DMS53 treated with DMSO at 0.1 percent for 48 hours (cell line): Measurements from ENCODE around the gene PCYT2.

Experiments
- DNase-seq: peaks from one replicate; lab custom pipeline; 2025; ENCODE audit not compliant: unreplicated experiment; lab: John Stamatoyannopoulos, UW

PCYT2 gene

DNA sequence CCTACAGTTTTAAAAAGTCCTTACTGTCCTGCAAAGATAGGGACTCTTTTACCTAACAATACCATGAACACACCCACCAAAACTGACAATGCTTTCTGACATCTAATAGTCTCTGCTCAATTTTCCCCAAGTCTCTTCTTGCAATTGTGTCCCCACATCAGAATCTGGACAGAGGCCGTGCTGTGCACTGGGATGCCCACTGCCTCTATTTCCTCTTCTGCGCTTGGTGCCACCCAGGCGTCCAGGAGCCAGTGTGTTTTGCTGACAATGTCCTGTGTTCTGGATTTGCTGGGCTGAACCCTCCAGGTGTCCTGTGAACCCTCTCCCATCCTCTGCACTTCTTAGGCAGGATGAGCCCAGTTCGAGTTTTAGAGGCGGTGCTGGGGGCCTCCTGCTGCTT is 33.6 kb downstream of the PCYT2 start:
- no peak for DNase-seq

DNA sequence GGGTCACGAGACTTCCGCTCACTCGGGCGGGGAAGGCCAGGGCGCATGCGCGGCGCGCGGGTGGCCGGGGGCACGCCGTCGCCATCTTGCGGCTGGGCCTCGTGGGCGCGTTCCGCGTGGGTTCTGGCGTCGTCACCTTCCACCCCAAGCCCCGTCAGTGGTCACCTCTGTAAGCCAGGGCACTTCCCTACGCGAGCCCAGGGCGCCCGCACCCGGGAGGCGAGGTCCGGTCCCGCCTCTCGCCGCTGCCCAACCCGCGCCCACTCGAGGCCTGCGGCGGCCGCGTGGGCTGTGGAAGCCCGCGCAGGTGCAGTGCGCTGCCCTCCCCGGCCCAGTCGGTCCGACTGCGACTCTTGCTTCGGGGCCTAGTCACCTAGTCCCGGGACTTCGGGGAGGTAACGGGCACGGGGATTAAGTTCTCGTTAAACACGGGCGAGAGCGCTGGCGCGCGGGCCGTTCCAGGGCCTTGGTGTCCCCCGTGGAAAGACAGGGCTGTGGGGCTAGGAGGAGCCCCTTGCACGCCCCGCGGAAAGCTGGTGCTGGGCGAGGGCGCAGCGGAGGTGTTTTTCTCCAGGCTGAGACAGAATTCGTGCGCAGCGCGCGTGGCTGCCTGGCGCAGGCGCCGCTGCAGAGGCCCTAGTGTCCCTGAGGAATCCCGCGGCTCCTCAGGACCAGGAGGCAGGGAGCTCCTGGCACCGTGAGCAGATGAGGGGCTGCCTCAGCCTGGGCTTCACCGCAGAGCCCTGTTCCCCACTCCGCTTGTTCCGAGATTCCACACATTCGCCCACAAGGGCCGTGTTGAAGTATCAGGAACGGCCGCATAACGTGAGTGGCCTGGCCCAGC is 39.6 kb downstream of the PCYT2 start:
- peak; percentile 80 for DNase-seq

DNA sequence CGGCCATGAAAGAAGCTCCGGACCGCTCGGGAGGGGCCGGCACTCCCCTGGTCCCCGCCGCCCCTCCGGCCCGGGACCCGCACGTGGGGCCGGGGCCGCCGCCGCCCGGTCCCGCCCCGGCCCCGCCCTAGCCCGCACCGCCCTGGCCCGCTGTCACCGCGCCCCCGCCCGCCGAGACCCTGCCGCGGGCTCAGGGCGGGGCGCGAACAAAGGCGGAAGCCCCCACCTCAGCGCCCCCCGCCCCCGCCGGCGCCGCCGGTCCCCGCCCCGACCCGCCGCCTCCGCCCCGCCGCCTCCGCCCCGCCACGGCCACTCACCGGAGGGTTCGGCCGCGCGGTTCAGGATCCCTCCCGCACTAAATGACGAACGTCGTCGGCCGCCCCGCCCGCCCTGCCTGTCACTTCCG is 40.2 kb downstream of the PCYT2 start, which contains the start of gene ARHGDIA:
TSS of gene ARHGDIA (minus strand) at position 357 of the 406 bp plus-strand sequence. CDS start 1,407 bp downstream, outside the sequence.
- no peak for DNase-seq

DNA sequence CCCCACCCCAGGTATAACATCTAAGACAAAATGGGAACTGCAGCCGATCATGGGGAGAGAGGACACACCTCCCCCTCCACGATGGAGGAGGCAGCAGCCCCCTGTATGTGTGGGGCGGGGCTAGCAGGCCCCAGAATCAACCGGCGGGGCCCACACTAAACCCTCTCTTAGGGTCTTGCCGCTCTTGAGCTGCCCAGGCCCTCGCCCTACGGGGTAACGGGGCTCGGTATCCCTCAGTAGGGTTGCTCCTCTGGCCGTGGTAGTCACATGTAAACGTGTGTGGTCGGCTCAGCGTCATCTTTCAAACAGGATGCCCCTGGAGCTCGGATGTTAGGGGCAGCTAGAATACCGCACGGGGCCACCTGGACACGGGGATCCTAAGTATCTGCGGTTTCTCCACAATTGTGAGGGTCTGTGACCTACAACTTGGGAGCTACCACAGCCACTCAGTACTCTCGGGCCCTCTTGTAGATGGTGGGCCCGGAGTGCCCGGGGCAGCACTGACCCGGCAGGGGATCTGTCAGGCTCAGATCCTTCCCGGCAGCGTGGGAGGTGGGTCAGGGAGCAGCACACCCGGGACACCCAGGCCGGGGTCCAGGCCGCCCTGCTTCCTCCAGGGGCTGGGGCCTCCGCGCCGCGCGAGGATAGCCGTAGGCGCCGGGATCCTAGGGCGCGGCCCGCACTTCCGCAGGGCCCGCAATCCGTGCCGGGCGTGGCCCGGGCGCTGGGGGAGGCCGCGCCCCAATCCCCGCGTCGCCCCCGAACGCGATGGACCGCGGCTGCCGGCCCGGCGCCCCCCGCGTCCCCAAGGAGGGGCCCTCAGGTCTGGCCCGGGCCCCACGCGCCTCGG is 40.8 kb downstream of the PCYT2 start:
- no peak for DNase-seq

DNA sequence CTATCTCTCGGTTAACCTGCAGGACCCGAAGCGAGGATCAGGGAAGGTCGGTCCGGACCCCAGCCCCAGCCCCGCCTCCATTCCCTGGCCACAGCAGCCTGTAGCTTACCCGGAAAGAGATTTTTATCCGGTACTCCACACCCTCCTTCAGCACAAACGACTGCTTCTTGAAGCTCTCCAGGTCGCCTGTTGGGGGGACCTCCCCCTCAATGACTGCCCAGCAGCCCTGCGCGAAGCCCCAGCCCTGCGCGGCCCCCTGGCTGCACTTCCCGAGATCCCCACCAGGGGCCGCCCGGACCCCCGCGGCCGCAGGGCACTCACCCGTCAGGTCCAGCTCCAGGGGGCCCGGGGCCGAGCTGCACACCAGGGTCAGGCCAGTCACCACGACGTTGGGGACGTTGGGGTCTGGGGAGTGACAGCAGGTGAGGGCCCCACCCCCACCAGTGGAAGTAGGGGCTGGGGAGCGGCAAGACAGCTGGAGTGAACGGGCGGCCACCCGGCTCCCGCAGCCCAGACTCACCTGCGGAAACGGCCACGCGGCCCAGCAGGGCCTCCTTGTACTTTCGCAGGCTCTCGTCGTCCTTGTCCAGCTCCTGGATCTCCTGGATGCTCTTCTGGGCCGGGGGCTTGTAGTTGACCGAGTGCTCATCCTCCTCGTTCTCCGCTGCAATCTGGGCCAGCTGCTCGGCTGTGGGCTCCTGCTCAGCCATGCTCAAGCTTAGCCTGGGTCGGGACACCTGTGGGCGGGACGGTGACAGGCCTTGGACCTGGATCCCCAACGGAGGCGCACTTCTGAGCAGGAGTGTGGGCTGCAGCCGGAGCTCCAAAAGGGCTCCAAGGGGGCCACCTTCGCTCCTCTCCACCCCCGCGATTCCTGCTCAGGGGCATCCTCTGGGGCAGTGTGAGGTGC is 41.7 kb downstream of the PCYT2 start:
- no peak for DNase-seq

DNA sequence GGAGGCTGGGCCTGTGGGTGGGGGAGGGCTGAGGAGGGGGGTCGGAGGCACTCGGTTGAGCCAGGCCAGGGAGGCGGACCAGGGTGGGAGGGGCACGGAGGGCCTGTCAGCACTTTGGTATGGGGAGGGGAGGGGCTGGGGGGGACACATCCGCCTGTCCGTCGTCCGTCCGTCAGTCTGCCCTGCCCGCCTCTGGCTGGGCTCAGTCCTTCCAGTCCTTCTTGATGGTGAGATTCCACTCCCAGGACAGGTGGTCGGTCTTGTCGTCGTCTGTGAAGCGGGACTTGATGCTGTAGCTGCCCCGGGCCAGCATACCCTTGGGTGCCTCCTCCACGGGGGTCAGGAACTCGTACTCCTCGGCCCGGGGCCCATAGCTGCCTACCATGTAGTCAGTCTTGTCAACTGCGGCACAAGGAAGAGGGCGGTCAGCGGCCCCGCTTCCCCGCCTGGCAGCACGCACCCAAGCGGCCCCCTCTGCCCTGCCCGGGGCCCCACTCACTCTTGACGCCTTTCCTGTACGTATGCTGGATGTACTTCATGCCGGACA is 42.5 kb downstream of the PCYT2 start:
- DNase-seq: no peak

GRCh38 chr17:81867991-81868673 is 43.1 kb downstream of the PCYT2 start:
- DNase-seq: no peak

DNA sequence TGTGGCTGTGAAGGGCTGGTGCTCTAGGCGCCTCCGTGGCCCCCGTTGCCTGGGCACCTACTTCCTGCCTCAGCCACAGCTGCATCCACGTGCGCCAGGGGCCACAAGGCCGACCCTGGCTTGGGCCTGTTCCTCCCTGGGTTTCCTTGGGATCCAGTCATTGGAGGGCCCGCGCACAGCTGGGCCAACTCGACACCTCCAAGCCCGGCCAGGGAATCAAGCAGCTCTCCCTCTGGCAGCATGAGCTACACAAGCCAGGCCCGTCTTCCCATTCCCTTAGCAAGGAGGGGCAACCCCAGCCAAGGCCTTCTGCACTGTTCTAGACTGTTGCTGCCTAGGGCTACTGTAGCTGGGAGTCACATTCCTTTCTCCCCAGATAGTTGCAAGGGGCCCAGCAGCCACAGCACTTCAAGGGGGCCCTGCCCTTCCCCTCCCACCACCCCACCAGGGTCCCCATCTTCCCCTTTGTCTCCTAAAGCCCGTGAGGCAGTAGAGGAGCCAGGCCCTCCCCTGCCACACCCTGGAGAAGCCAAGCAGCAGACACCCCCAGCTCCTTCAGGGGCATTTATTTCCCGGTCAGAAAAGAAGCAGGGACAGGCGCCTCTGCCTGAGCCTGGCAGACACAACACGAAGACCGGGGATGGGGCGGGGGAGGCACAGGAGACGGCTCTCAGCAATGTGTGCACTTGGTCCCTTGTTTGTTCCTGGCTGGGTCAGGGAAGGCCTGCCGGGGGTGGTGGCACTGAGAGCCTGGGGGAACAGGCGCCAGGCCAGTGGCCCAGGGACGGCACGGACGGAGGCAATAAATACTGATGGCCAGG is 43.8 kb downstream of the PCYT2 start:
- DNase-seq: peak; percentile 60

DNA sequence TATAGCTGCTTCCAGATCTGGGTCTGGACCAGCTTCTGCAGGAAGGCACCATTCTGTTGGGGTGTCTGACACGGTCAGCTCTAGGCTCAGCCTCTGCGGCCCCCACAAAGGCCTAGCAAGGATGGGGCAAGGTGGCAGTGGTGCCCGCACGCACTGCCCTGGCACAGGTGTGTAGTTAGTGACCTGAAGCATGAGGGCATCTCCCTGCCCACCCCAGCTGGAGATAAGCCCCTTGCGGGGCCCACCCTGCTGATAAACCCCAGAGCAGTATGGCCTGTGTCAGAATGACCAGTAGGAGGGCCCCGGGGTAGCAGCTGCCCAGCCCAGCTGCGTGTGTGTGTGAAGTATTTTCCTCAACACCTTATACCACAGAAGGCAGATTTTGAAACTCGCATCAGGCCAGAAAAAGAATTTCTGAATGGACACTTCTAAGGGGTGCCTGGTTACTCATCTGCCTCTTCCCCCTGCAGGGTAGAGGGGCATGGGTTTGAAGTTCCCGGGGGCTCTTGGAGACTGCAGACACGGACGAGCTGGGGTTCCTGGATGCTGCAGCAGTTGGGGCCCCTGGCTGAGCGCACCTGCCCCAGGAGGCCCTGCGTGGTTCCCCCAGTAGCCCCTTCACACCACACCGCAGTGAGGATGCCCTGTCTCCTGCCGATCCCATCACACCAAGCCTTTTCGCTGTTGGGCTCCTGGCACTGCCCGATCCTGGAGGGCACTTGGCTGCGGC is 44.6 kb downstream of the PCYT2 start:
- DNase-seq: no peak

DNA sequence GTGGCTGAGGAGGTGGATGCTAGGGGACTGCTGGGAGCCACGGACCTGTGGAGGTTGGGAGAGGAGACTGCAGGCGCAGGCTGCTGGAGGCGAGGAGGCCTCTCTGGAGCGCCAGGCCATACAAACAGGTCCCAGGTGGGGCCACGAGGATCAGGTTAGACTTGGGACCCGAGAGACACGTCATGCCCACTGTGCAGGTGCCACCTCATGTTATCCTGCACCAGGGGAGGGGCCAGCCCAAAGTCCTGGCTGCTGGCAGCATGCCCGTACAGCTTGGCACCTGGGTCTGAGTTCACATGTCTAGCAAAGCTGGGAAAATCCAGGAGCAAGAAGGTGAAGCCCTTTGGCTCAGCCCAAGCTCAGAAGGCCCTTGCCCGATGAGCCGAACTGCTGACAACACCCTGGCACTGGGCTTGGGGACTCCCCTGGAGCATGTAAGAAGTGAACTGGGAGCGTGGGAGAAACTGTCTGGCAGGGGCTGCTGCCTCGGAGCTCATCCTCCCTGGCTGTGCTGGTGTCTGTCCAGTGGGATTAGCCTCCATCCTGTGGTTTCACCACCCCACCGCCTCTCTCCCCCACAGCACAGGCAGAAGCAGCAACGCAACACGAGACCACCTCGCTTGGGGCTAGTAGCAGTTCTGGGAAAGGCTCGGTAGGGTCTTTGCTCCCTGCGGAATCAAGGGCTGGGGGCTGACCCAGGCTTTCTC is 45.3 kb downstream of the PCYT2 start:
- peak; percentile 58 for DNase-seq

GRCh38 chr17:81865358-81865732 is 45.9 kb downstream of the PCYT2 start:
- no peak for DNase-seq

GRCh38 chr17:81863833-81864768 is 47.1 kb downstream of the PCYT2 start:
- DNase-seq: no peak

- no peak for DNase-seq
These were observed 48.0 kb downstream of the PCYT2 start for GRCh38 chr17:81863123-81863675.

DNA sequence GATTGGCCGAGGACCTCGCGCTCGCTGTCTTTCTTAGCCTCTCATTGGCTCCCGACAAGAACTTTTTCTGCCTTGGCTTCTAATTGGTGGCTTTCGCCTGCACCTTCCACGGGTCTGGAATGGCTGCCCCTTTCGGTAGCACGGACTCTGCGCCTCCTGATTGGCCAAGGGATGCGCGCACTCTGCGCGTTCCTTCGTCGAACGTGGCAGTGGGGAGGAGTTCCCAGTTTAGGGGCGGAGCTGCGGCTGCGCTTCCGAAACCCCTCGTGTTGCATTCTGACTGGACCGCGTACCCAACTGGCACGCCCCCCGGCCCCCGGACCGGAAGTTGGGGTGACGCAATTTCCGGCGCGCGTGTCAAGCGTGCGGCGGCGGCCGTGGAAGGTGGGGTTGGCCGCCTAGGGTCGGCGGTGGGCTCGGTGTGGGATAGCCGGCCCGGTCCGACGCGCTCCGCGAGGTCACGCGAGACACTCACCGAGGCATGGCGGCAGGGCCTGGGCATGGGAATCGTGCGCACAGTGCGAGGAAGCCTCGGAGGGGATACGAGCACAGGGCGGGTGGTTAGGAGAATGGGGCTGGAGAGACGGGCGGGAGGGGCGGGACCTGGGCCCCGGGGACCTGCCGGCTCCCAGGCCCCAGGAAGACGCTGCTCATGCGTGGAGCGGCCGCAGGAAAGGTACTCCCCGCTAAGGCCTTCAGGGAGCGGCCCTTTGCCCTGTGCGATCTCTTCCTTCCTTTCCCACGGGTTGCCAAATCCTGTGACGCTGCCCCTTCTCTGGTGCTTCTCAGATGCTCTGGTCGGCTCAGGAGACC is 50.2 kb downstream of the PCYT2 start:
- peak; percentile 100 for DNase-seq

GRCh38 chr17:81859906-81860755 is 51.1 kb downstream of the PCYT2 start, which contains the start of gene P4HB:
Gene P4HB (minus strand): TSS chr17:81860535. CDS start chr17:81860471, 64 bp downstream.
- peak; percentile 19 for DNase-seq
